ENCODE data around the gene PEMT.

Gene PEMT

DNA sequence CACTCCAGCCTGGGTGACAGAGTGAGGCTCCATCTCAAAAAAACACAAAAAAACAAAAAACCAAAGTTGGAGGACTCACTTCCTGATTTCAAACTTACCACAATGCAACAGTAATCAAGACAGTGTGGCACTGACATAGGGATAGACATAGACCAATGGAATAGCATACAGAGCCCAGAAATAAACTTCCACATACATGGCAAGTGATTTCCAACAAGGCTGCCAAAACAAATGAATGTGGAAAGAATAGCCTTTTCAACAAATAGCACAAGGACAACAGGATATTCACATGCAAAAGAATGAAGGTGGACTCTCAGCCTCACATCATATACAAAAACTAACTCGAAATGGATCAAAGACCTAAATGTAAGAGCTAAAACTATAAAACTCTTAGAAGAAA lies 58.5 kb downstream of the PEMT start:
- H3K4me3 ChIP-seq (ENCODE audit: low read length): no peak overlapping the region
- no peak for TF ChIP-seq ZNF274 (IDR thresholded peaks at IDR 0.05; ENCODE audit: low read depth, low read length)

DNA sequence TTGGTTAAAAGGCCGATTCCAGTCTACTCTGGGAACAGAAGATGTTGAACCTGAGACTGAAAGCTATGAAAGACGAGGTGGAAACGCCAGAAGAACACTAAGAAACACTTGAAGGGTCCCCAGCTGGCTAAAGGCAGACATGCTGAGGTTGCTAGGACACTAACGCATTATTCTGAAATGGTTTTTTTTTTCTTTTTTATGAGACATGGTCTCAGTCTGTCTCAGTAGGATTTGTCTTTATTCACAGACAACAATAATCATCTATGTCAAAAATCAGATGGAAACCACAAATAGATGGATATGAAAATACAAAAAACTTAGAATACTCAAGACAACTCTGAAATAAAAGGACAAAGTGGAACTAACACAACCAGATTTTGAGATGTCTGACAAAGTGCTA lies 60.4 kb downstream of the PEMT start:
- H3K4me3 ChIP-seq (ENCODE audit: low read length): no peak overlapping the region
- TF ChIP-seq ZNF274 (IDR thresholded peaks at IDR 0.05; ENCODE audit: low read depth, low read length): no peak

DNA sequence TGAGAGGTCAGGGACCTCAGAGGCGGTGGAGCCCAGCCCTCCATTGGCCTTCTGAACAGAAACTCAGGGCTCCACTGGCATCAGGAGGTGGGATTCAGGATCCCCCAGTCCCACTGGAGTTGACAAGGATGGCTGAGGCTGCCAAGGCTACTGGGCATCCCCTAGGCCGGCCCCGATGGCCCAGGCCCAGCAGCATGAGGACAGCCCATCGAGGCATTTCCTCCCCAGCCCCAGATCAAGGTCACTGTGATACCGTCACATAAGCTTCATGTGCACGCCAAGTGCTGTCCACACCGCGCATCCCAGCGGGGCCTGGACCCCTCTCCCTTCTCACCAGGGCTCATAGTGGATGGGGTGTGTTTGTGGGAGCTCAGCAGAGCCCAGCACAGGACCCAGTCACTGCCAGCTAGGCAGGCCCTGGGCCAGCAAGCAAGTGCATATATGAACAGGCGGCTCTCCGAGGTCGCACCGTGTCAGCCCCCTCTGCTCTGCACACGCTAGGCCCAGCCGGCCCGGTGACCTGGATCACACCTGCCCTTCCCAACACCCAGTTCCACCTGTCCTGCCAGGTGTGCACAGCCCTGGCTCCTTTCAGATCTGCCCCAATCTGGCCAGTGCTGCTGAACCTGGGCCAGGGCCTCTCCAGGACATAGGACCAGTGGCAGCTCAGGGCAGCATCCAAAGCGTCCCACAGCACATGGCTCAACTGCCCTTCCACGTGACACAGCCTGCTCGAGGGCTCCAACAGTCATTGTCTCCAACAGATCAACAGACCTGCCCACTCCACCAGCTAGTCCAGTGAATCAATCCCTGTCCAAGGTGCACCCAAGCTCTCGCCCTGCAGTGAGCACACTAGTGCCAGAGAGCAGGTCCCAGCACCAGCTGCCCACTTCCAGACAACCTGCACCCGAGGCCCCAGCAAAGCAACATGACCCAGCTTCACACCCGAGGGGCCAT lies 62.5 kb downstream of the PEMT start:
- TF ChIP-seq ZNF274 (IDR thresholded peaks at IDR 0.05; ENCODE audit: low read depth, low read length): no peak
- no peak overlapping the region for H3K4me3 ChIP-seq (ENCODE audit: low read length)

DNA sequence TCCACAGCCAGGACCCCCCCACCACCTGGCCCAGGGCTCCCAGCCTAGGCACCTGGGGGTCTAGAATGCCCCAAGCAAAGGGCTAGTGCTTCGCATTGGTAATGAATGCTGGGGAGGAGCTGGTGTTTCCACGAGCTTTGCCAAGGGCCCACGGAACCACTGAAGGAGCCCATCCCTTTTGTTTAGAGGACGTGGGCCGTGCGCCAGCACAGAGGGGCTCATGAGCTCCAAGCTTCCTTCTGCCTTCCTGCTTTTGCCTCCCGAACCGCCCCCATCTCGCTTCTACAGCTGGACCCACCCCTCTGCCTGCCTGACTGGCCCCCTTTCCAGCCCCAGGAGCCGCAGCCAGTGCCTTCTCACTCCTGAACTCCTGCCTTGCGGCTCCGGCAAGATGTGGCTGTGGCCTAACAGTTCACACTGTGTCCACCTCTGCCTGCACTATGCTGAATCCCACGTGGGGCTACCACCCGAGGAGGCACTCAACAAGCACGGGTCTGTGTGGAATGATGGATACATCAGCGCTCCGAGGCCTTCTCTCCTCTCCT lies 63.5 kb downstream of the PEMT start:
- no peak for TF ChIP-seq ZNF274 (IDR thresholded peaks at IDR 0.05; ENCODE audit: low read depth, low read length)
- no peak overlapping the region for H3K4me3 ChIP-seq (ENCODE audit: low read length)

DNA sequence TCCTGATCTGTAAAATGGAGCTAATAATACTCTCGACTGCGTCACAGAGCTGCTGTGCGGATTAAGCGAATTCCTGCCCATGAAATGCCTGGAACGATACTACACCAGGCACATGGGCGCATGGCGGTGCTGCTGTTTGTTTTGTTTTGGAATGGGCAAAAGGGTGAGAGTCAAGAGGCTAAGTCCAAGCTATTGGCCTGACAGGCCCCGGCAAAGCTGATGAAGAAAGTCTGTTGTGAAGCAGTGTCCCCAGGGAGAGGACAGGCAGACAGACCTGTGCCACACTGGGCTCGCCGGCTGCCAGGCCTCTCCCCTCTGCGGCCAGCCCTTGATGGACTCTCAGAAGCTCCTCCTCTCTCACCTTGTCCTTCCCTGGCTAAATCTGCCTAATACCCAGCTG lies 64.0 kb downstream of the PEMT start:
- no peak overlapping the region for H3K4me3 ChIP-seq (ENCODE audit: low read length)
- no peak for TF ChIP-seq ZNF274 (IDR thresholded peaks at IDR 0.05; ENCODE audit: low read depth, low read length)

DNA sequence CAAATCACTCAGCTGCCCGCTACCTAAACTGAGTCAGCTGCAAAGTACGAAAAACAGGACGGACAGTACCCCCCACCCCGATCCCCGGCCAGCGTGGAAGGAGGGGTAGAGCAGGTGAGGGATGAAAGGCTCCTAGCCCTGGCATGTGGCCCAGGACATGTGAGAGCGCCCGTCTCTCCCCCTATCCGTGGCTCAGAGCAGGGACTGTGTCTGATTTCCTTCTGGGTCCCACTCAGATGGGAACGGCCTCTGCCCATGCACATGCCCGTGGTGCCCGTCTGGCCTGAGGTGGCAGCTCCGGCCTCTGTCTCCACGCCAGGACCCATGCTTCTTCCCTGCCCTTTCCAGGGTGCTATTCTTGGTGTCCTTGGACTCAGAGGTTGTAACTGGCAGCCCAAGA lies 65.1 kb downstream of the PEMT start:
- no peak overlapping the region for H3K4me3 ChIP-seq (ENCODE audit: low read length)
- TF ChIP-seq ZNF274 (IDR thresholded peaks at IDR 0.05; ENCODE audit: low read depth, low read length): no peak

DNA sequence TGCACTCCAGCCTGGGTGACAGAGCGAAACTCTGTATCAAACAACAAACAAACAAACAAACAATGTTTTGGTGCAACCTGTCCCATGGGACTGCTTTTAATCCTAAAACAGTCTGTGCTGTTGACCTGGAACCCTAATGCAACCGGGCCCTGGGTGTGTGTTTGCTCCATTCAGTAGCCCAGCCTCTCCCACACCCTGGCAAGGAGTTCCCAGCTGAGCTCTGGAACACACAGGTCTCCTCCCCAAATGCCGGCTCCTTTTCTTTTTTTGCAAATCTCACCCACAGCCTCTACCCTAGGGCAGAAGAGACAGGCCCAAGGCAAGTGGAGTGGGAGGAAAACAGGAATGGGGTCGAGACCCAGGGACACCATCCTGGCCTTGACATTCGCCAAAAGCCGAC lies 65.6 kb downstream of the PEMT start:
- no peak overlapping the region for H3K4me3 ChIP-seq (ENCODE audit: low read length)
- no peak for TF ChIP-seq ZNF274 (IDR thresholded peaks at IDR 0.05; ENCODE audit: low read depth, low read length)

DNA sequence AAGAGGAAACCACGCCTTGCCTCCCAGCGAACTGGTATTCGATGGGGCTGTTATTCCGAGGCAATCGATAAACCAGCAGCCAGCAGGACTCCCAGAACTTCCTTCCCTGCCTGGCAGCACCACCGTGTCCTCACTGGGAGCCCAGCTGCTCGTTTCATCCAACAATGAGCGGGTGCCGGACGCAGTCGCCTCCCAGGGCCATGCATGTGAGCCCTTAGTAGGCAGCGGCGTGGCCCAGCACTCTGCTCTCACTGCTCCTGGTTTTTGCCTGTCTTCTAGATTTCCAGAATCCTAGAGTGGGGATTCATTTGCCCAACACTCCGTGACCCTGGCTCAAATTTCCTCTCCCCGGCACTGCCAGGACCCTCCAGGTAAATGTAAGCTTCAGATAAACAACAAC lies 66.2 kb downstream of the PEMT start:
- no peak for TF ChIP-seq ZNF274 (IDR thresholded peaks at IDR 0.05; ENCODE audit: low read depth, low read length)
- H3K4me3 ChIP-seq (ENCODE audit: low read length): no peak overlapping the region

DNA sequence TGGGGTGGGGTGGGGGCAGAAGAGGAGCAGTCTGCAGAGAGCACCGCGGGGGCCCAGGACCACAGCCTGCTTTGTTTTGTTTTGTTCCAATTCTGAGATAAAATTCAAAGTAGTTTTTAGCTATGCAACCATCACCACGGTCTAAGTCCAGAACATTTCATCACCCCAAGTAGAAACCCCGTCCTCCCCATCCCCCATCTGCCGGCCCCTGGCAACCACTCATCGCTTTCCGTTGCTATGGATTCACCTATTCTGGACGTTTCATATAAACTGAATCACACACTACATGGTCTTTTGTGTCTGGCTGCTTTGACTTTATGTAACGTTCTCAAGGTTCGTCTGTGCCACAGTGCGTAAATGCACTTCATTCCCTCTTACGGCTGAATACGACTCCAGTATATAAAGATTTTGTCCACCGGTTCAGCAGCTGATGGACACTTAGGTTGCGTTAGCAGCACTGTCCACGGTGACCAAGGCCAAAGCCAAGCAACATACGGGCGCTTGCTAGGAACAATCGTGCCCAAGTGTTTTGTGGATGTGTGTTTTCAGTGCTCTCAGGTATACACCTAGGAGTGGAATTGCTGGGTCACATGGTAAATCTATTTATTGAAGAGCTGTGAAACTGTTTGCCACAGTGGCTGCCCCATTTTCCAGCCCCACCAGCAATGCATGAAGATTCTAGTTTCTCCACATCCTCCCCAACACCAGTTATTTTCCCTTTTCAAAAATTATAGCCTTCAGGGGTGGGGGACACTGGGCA lies 67.6 kb downstream of the PEMT start:
- no peak overlapping the region for H3K4me3 ChIP-seq (ENCODE audit: low read length)
- TF ChIP-seq ZNF274 (IDR thresholded peaks at IDR 0.05; ENCODE audit: low read depth, low read length): no peak

DNA sequence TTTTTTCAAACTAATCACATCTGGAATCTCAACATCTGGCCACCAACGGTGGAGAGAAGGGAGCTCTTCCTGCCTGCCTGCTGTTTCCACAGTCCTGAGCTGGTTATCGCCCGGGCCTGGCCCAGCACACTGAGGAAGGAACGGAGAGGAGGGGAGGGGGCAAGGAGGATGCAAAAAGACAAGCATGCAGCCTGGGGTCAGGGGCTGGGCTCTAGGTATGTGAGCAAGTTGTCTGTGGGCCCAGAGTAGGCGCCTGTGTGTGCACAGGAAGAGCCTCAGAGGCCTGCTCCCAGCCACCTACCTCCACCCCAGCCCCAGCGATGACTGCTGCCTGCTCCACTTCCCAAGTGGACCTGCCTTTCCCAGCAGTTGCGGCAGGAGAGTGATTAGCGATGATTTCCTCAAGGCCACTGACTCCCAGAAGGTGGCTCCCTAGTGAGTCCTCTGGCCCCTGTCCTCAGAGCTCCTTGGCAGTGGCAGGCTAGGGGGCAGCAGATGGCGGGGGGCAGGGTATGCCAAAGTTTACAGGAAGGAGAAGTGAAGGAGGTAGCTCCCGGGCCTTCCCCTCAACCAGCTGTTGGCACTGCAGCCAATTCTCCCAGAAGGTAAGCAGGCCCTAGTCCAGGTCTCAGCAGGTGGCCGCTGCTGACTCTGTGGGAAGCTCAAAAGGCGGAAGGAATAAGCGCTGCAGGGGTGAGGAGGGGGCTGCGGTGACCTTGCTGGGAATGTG lies 68.3 kb downstream of the PEMT start:
- no peak overlapping the region for H3K4me3 ChIP-seq (ENCODE audit: low read length)
- TF ChIP-seq ZNF274 (IDR thresholded peaks at IDR 0.05; ENCODE audit: low read depth, low read length): no peak

DNA sequence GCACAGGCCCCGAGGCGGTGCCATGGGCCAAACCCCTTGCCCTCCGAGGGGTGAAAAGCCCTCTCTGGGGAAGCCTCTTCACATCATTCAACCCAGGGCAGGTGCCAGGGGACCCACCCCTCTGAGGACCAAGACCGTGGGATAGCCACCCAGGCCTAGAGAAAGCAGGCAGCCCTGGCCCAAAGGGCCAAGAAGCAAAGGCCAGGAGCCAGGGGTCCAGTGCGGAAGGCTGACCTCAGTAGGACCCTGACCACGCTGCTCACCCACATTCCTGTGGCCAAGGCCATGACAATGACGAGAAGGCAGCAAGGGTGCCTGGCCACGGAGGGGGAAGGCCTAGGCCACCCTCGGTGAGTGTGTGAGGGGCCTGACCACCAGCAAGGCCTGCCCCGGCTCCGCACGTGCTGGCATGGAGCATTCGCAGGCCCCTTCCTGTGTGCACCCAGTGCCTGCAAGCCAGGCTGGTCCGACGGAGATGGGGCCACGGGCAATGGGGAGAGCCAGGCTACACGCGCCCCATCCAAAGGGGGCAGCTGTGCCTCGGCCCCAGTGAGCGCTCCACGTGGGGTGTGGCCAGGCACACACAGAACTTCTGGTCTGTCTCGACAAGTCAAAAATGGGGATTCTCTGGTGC lies 70.8 kb downstream of the PEMT start:
- H3K4me3 ChIP-seq (ENCODE audit: low read length): no peak overlapping the region
- no peak for TF ChIP-seq ZNF274 (IDR thresholded peaks at IDR 0.05; ENCODE audit: low read depth, low read length)

DNA sequence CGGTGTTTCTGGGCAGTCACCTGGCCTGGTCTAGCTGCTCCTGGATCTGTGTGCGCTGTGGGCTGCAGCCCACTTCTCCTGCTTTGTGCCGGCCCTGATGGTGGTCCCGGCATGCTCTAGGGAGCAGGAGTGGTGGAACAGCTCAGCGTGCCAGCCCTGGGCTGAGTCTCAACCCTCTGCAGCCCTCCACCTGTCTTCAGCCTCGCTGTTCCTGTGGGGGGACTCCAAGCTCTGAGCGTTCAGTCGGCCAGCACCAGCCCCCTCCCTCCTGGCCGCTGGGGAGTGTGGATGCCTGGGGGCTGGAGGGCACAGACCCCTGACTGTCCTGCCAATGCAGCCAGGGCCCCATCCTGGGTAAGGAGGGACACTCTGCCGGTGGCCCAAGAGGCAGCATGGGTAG lies 71.6 kb downstream of the PEMT start:
- TF ChIP-seq ZNF274 (IDR thresholded peaks at IDR 0.05; ENCODE audit: low read depth, low read length): no peak
- no peak overlapping the region for H3K4me3 ChIP-seq (ENCODE audit: low read length)

DNA sequence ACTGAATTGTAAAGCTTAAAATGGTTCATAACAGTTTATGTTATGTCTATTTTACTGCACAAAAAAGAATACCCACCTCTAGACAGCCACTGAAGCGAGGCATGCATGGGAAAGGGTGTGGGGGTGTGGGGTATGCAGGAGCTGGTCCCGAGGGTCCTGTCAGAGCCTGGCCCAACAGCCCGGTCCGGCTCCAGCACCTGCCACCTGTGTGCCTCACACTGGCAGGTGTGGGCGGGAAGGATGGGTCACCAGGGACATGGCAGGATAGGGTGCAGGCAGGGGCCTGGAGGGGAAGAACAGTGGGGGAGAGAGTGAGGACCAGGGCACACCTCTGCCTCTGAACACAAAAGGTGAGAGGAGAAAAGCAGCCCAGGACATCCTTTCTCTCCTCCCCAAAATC lies 72.6 kb downstream of the PEMT start:
- TF ChIP-seq ZNF274 (IDR thresholded peaks at IDR 0.05; ENCODE audit: low read depth, low read length): no peak
- no peak overlapping the region for H3K4me3 ChIP-seq (ENCODE audit: low read length)

DNA sequence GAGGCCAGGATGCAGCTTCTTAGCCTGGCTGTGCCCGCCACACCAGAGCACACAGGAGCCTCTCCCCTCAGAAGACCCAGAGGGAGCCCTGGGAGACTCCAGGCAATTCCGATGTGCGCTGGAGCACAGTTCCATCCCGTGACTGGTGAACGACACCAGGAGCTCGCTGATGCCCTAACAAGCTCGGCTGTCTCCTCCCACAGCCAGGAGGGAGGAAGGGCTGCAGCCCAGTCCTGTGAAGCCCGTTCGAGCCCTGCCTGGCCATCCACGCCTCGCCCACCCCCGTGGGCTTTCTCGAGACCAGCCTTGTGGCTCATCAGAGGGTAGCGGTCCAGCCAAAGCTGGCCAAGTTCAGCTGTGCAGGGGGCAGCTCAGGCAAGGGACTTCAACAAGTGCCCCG lies 73.5 kb downstream of the PEMT start:
- H3K4me3 ChIP-seq (ENCODE audit: low read length): no peak overlapping the region
- TF ChIP-seq ZNF274 (IDR thresholded peaks at IDR 0.05; ENCODE audit: low read depth, low read length): no peak

Data from GM08714 (cell line).